ENCODE measurements around the gene ATAD1. TPM values are rescaled to one million over a fixed set of nuclear protein-coding genes. Genes with fewer than 3 reads are reported as not detected.

Gene ATAD1
- total RNA-seq, 1 donor from 2014 or later = 71.0 TPM

DNA sequence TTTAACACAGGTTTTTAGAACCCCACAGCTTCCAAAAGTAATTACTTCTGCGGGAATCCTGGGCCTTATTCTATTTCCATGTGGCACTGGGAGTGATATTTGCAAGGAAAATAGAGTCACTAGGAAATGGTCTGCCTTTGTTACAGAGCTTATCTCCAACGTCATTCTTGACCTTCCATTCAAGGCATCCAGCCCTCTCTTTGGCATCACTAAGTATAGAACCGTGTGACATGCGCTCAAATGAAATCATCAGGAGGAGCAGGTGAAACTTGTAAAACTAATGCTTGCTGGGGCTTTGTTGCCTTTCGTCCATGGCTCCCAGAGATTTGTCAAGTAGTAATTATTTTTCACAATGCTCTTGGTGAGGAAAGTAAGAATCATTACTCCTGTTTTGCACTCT, 84.9 kb downstream of the ATAD1 start:
- H3K36me3 ChIP-seq (ENCODE audit: insufficient read depth, low read length) = peaks cover 3% of the 10 kb centered on the region
- H3K27ac ChIP-seq (ENCODE audit: low read depth, low read length) = no peak overlapping the region
- no peak overlapping the region for H2AFZ ChIP-seq (ENCODE audit: low read depth, low read length)
- H3K36me3 Mint-ChIP-seq (ENCODE audit: low read depth, unreplicated experiment) = peaks cover 8% of the 10 kb centered on the region
- H3K27me3 ChIP-seq (ENCODE audit: insufficient read depth, low read length) = no peaks in the 10 kb centered on the region
- peaks cover 9% of the 10 kb centered on the region for H4K20me1 ChIP-seq (ENCODE audit: insufficient read depth, low read length)
- no peaks in the 10 kb centered on the region for H3K79me2 ChIP-seq (ENCODE audit: insufficient read depth, low read length)
- H3K9me3 ChIP-seq (ENCODE audit: insufficient read depth, low read depth, low read length) = no peaks in the 10 kb centered on the region
- H3K4me2 ChIP-seq (ENCODE audit: low read length) = no peak overlapping the region
- no peak for DNase-seq (ENCODE audit: low read depth)
- H3K4me3 Mint-ChIP-seq (ENCODE audit: unreplicated experiment) = no peak overlapping the region
- H3K27me3 Mint-ChIP-seq (ENCODE audit: low read depth, unreplicated experiment) = no peaks in the 10 kb centered on the region
- H3K9ac ChIP-seq (ENCODE audit: low read length) = no peak overlapping the region
- no peak overlapping the region for H3K27ac Mint-ChIP-seq (ENCODE audit: unreplicated experiment)
- TF ChIP-seq EZH2 (IDR thresholded peaks at IDR 0.05; ENCODE audit: insufficient read depth, low read length) = no peak
- TF ChIP-seq, protein P1, sequence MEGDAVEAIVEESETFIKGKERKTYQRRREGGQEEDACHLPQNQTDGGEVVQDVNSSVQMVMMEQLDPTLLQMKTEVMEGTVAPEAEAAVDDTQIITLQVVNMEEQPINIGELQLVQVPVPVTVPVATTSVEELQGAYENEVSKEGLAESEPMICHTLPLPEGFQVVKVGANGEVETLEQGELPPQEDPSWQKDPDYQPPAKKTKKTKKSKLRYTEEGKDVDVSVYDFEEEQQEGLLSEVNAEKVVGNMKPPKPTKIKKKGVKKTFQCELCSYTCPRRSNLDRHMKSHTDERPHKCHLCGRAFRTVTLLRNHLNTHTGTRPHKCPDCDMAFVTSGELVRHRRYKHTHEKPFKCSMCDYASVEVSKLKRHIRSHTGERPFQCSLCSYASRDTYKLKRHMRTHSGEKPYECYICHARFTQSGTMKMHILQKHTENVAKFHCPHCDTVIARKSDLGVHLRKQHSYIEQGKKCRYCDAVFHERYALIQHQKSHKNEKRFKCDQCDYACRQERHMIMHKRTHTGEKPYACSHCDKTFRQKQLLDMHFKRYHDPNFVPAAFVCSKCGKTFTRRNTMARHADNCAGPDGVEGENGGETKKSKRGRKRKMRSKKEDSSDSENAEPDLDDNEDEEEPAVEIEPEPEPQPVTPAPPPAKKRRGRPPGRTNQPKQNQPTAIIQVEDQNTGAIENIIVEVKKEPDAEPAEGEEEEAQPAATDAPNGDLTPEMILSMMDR (IDR thresholded peaks at IDR 0.05; ENCODE audit: insufficient read depth, low read depth, low read length) = no peak
- H3K4me1 ChIP-seq (ENCODE audit: insufficient read depth, low read length) = peaks cover 6% of the 10 kb centered on the region
- no peak for FAIRE-seq
- no peak overlapping the region for H3K4me3 ChIP-seq (ENCODE audit: insufficient read depth, low read depth, low read length)
- H3K4me1 Mint-ChIP-seq (ENCODE audit: low read depth, unreplicated experiment) = peaks cover 4% of the 10 kb centered on the region
- H3K9me3 Mint-ChIP-seq (ENCODE audit: unreplicated experiment) = no peaks in the 10 kb centered on the region

DNA sequence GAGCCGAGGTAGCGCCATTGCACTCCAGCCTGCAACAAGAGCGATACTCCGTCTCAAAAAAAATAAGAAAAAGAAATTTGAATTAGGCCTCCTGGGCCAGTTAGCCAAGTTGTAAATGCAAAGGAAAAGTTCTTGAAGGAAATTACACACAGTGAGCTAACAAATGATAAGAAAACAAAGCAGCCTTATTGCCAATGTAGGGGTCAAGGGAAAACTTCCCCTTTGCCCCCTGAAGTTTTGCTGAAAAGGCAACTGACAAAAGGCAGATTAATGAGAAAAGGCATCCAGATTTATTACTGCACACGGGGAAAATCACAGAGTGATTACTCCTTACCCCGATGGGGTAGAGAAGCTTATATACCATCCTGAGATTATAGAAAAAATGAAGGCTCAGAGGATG, 88.1 kb downstream of the ATAD1 start:
- peaks cover 4% of the 10 kb centered on the region for H4K20me1 ChIP-seq (ENCODE audit: insufficient read depth, low read length)
- H3K4me1 ChIP-seq (ENCODE audit: insufficient read depth, low read length) = peaks cover 4% of the 10 kb centered on the region
- Mint-ChIP-seq H3K27ac (ENCODE audit: unreplicated experiment) (no peak overlapping the region), H3K4me1 (ENCODE audit: low read depth, unreplicated experiment) (peaks cover 4% of the 10 kb centered on the region), H3K36me3 (ENCODE audit: low read depth, unreplicated experiment) (peaks cover 10% of the 10 kb centered on the region), H3K4me3 (ENCODE audit: unreplicated experiment) (no peak overlapping the region), H3K27me3 (ENCODE audit: low read depth, unreplicated experiment) (no peaks in the 10 kb centered on the region), H3K9me3 (ENCODE audit: unreplicated experiment) (no peaks in the 10 kb centered on the region)
- DNase-seq (ENCODE audit: low read depth) (no peak), FAIRE-seq (no peak)
- H3K27me3 ChIP-seq (ENCODE audit: insufficient read depth, low read length) = no peaks in the 10 kb centered on the region
- no peak overlapping the region for H3K27ac ChIP-seq (ENCODE audit: low read depth, low read length)
- no peak overlapping the region for H3K9ac ChIP-seq (ENCODE audit: low read length)
- H3K79me2 ChIP-seq (ENCODE audit: insufficient read depth, low read length) = no peaks in the 10 kb centered on the region
- H3K36me3 ChIP-seq (ENCODE audit: insufficient read depth, low read length) = peaks cover 6% of the 10 kb centered on the region
- no peaks in the 10 kb centered on the region for H3K9me3 ChIP-seq (ENCODE audit: insufficient read depth, low read depth, low read length)
- H3K4me2 ChIP-seq (ENCODE audit: low read length) = no peak overlapping the region
- no peak overlapping the region for H3K4me3 ChIP-seq (ENCODE audit: insufficient read depth, low read depth, low read length)
- TF ChIP-seq, protein P1 (IDR thresholded peaks at IDR 0.05; ENCODE audit: insufficient read depth, low read depth, low read length) = no peak
- TF ChIP-seq EZH2 (IDR thresholded peaks at IDR 0.05; ENCODE audit: insufficient read depth, low read length) = no peak
- H2AFZ ChIP-seq (ENCODE audit: low read depth, low read length) = no peak overlapping the region

DNA sequence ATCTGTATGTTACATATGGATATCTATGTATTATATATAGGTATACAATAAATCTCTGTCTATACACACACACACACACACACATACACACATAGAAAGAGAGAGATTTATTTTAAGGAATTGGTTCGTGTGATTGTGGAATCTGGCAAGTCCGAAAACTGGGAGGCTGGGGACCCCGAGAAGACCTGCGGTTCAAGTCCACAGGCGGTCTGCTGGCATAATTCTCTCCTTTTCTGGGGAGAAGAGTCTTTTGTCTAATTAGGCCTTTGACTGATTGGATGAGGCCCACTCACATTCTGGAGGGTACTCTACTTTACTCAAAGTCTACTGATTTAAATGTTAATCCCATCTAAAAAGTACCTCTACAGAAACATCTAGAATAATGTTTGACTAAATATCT, 93.2 kb downstream of the ATAD1 start:
- peaks cover 5% of the 10 kb centered on the region for H3K36me3 Mint-ChIP-seq (ENCODE audit: low read depth, unreplicated experiment)
- no peak overlapping the region for H3K27ac ChIP-seq (ENCODE audit: low read depth, low read length)
- no peak for TF ChIP-seq EZH2 (IDR thresholded peaks at IDR 0.05; ENCODE audit: insufficient read depth, low read length)
- TF ChIP-seq, protein P1 (IDR thresholded peaks at IDR 0.05; ENCODE audit: insufficient read depth, low read depth, low read length) = no peak
- peaks cover 10% of the 10 kb centered on the region for H3K36me3 ChIP-seq (ENCODE audit: insufficient read depth, low read length)
- no peak for FAIRE-seq
- no peaks in the 10 kb centered on the region for H3K27me3 ChIP-seq (ENCODE audit: insufficient read depth, low read length)
- H3K9ac ChIP-seq (ENCODE audit: low read length) = no peak overlapping the region
- no peak overlapping the region for H3K27ac Mint-ChIP-seq (ENCODE audit: unreplicated experiment)
- H3K4me1 ChIP-seq (ENCODE audit: insufficient read depth, low read length) = no peaks in the 10 kb centered on the region
- H3K27me3 Mint-ChIP-seq (ENCODE audit: low read depth, unreplicated experiment) = no peaks in the 10 kb centered on the region
- H3K4me1 Mint-ChIP-seq (ENCODE audit: low read depth, unreplicated experiment) = no peaks in the 10 kb centered on the region
- H2AFZ ChIP-seq (ENCODE audit: low read depth, low read length) = no peak overlapping the region
- no peak overlapping the region for H3K4me2 ChIP-seq (ENCODE audit: low read length)
- no peak for DNase-seq (ENCODE audit: low read depth)
- H3K9me3 ChIP-seq (ENCODE audit: insufficient read depth, low read depth, low read length) = no peaks in the 10 kb centered on the region
- H3K4me3 ChIP-seq (ENCODE audit: insufficient read depth, low read depth, low read length) = no peak overlapping the region
- no peaks in the 10 kb centered on the region for H4K20me1 ChIP-seq (ENCODE audit: insufficient read depth, low read length)
- no peaks in the 10 kb centered on the region for H3K9me3 Mint-ChIP-seq (ENCODE audit: unreplicated experiment)
- H3K4me3 Mint-ChIP-seq (ENCODE audit: unreplicated experiment) = no peak overlapping the region
- H3K79me2 ChIP-seq (ENCODE audit: insufficient read depth, low read length) = no peaks in the 10 kb centered on the region

All from astrocyte (in vitro differentiated cells and primary cell).